Gastroesophageal sphincter (tissue), 4 donors: ENCODE data around the gene DCDC2. TPM values are rescaled to one million over a fixed set of nuclear protein-coding genes. Genes with fewer than 3 reads are reported as not detected.

ENCODE experiments used
- ATAC-seq: fragments of 150-250 bp; one replicate; pipeline ENCODE4 v1.9.1; 2016; ENCODE audit warnings: mild to moderate bottlenecking, moderate library complexity
- H3K27ac ChIP-seq, 4 donors: fragments of 200-600 bp; sonication (generic) in 3 of 4; 1 replicate in 3 of 4; 2 replicates in 1 of 4; pipeline ENCODE4 v1.5.1; 2016 to 2019
- H3K27me3 ChIP-seq: fragments of 200-600 bp; sonication (generic); one replicate; pipeline ENCODE4 v1.5.1; 2019
- H3K36me3 ChIP-seq, 2 donors: fragments of 200-600 bp; sonication (generic); one replicate each; pipeline ENCODE4 v1.5.1; 2019; ENCODE audit warnings: control low read depth in 1 of 2
- H3K4me1 ChIP-seq, 3 donors: fragments of 200-600 bp; sonication (generic); 1 replicate in 2 of 3; 2 replicates in 1 of 3; pipeline ENCODE4 v1.5.1; 2016 to 2019; ENCODE audit warnings: control low read depth in 2 of 3
- H3K4me3 ChIP-seq, 2 donors: fragments of 200-600 bp; sonication (generic); one replicate each; pipeline ENCODE4 v1.5.1; 2019; ENCODE audit warnings: mild to moderate bottlenecking in 1 of 2, moderate library complexity in 1 of 2
- H3K9me3 ChIP-seq, 3 donors: fragments of 200-600 bp; sonication (generic); one replicate each; pipeline ENCODE4 v1.5.1; 2017 to 2019; ENCODE audit warnings: control low read depth in 2 of 3
- CTCF ChIP-seq, 4 experiments: fragments of 200-600 bp in 2 of 4; fragments of 450-650 bp in 2 of 4; sonication (generic) in 1 of 4; IDR thresholded peaks; one replicate each; pipeline ENCODE4 v1.5.1; 2017 to 2019; ENCODE audit warnings: antibody characterized with exemption in 4 of 4, mild to moderate bottlenecking in 2 of 4, moderate library complexity in 2 of 4
- EP300 ChIP-seq: sonication (generic); formaldehyde crosslinking; IDR thresholded peaks from one replicate; pipeline ENCODE4 v1.6.1; 2017; ENCODE audit warnings: antibody characterized with exemption, mild to moderate bottlenecking
- POLR2A ChIP-seq, 2 donors: fragments of 450-650 bp; IDR thresholded peaks; one replicate each; pipeline ENCODE4 v1.6.1; 2017; ENCODE audit warnings: antibody characterized with exemption in 2 of 2, mild to moderate bottlenecking in 2 of 2, moderate library complexity in 1 of 2
- POLR2AphosphoS5 ChIP-seq: sonication (generic); formaldehyde crosslinking; IDR thresholded peaks from one replicate; pipeline ENCODE4 v1.6.1; 2017; ENCODE audit warnings: antibody characterized with exemption
- WGBS, 2 donors: methylation state at CpG; one replicate each; pipeline ENCODE4 v1.1.5; 2018; ENCODE audit warnings: low coverage in 1 of 2; 5-methylcytosine and 5-hydroxymethylcytosine counted together
- total RNA-seq, 4 donors: library from RNA; depleted of rRNA; stranded (reverse); fragments of >200 nt; gene quantifications; one replicate each; pipeline ENCODE4 v1.1.0, GENCODE V29; 2016

Gene DCDC2
- total RNA-seq, 4 donors from 2014 or later: 0.15 TPM; not detected in 3

DNA sequence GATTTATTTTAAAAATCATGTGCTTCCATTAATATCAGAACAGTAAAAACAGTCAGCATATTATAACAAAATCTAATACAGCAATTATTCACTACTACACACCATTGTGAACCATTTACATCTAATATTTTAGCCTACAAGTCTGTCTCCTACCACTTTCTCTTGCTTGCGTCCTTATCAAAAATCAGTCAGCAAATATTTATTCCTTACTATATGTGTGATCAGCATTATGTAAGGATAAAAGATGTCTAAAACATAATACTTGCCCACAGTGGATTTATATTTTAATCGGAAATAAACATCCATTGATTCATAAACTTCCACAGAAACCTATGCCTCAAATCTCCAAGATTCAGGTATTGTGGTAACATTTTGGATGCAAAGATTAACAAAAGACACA is 132.0 kb downstream of the DCDC2 start:
- no peak overlapping the region for H3K27ac ChIP-seq
- H3K27me3 ChIP-seq: no peaks in the 10 kb centered on the region
- H3K4me3 ChIP-seq: no peak overlapping the region
- peaks cover 3 to 31% (median 5%) of the 10 kb centered on the region in 3 donors for H3K4me1 ChIP-seq
- no peak for ATAC-seq
- no peaks in the 10 kb centered on the region for H3K36me3 ChIP-seq
- no peak for TF ChIP-seq POLR2AphosphoS5
- no peak for TF ChIP-seq POLR2A (IDR thresholded peaks at IDR 0.05)
- no peak for TF ChIP-seq CTCF (IDR thresholded peaks at IDR 0.05)
- TF ChIP-seq EP300: no peak
- H3K9me3 ChIP-seq: no peaks in the 10 kb centered on the region
- WGBS, 2 donors: 90 to 94% methylated on average over 2 of the region's 2 CpGs

- H3K4me1 ChIP-seq: peaks cover 3 to 21% (median 4%) of the 10 kb centered on the region in 3 donors
- H3K27me3 ChIP-seq: no peaks in the 10 kb centered on the region
- no peak for TF ChIP-seq CTCF (IDR thresholded peaks at IDR 0.05)
- no peak overlapping the region for H3K4me3 ChIP-seq
- no peak for ATAC-seq
- H3K9me3 ChIP-seq: no peaks in the 10 kb centered on the region
- H3K27ac ChIP-seq: no peak overlapping the region
- H3K36me3 ChIP-seq: no peaks in the 10 kb centered on the region
- whole genome bisulfite sequencing, 2 donors: 70 to 76% methylated on average over 7 of the region's 7 CpGs
Measured at GRCh38 chr6:24223115-24223919, 134.5 kb downstream of the DCDC2 start.

DNA sequence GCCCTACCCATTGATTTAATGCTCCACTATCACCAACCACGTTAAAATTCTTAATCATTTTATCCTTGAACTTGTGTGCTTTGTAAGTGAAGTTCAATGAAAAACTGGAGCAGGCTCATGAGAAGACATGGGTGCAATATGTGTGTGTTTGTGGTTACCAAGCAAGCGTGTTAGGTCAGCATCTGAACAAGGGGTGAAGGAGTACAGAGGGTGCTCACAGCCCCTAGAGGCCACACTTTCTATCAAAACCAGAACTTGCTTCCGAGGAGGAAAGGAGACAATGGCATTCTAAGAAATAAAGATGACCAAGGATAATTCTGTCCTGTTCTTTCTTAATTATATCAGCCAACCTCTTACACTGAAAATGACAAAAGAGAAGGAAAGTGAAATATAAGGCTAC is 138.2 kb downstream of the DCDC2 start:
- no peaks in the 10 kb centered on the region for H3K36me3 ChIP-seq
- no peaks in the 10 kb centered on the region for H3K9me3 ChIP-seq
- H3K4me3 ChIP-seq: no peak overlapping the region
- ATAC-seq: no peak
- WGBS, 2 donors: 70 to 80% methylated on average over 2 to 3 of the region's 3 CpGs
- H3K27ac ChIP-seq: no peak overlapping the region
- TF ChIP-seq POLR2AphosphoS5: no peak
- no peak for TF ChIP-seq CTCF (IDR thresholded peaks at IDR 0.05)
- no peak for TF ChIP-seq POLR2A (IDR thresholded peaks at IDR 0.05)
- no peak for TF ChIP-seq EP300
- H3K27me3 ChIP-seq: no peaks in the 10 kb centered on the region
- no peaks in the 10 kb centered on the region for H3K4me1 ChIP-seq

- ATAC-seq: no peak
- Histone ChIP-seq H3K27me3 (no peaks in the 10 kb centered on the region), H3K27ac (no peak overlapping the region), H3K9me3 (no peaks in the 10 kb centered on the region), H3K4me3 (no peak overlapping the region), H3K4me1 (no peaks in the 10 kb centered on the region), H3K36me3 (no peaks in the 10 kb centered on the region)
- 85 to 86% methylated on average over 3 to 5 of the region's 5 CpGs for WGBS, 2 donors
- no peak for TF ChIP-seq POLR2AphosphoS5
- no peak for TF ChIP-seq CTCF (IDR thresholded peaks at IDR 0.05)
- TF ChIP-seq EP300: no peak
- TF ChIP-seq POLR2A (IDR thresholded peaks at IDR 0.05): no peak
Measured at GRCh38 chr6:24214984-24215383, 142.9 kb downstream of the DCDC2 start.

DNA sequence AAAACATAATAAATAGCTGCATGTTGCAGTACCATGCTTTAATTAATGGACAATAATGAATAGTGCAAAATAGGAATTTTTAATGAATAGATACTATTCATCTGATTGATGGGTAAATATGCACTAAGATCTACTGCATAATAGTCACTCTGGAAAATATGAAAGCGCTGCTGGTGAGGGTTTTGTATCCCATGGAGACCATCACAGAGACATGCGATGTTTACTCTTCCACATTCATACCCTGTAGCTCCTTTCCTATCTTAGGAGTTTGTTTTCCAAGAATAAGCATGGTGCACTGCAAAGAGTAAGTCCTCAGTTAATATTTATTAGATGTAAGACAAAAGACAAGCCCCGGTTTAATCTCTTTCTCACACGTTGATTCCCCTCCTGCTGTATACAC is 150.4 kb downstream of the DCDC2 start:
- no peak overlapping the region for H3K4me3 ChIP-seq
- 53 to 58% methylated on average over 4 of the region's 4 CpGs for WGBS, 2 donors
- H3K4me1 ChIP-seq: peaks cover 0 to 35% (median 0%) of the 10 kb centered on the region in 3 donors
- no peaks in the 10 kb centered on the region for H3K27me3 ChIP-seq
- no peak overlapping the region for H3K27ac ChIP-seq
- no peak for TF ChIP-seq EP300
- no peak for TF ChIP-seq CTCF (IDR thresholded peaks at IDR 0.05)
- TF ChIP-seq POLR2A (IDR thresholded peaks at IDR 0.05): no peak
- no peak for TF ChIP-seq POLR2AphosphoS5
- no peaks in the 10 kb centered on the region for H3K36me3 ChIP-seq
- no peak for ATAC-seq
- H3K9me3 ChIP-seq: no peaks in the 10 kb centered on the region
